ENCODE results near the gene SDK1.

Gene SDK1

GRCh38 chr7:4069268-4070095 is 768.4 kb downstream of the SDK1 start:
- no peak for DNase-seq

GRCh38 chr7:4070214-4070613 is 769.2 kb downstream of the SDK1 start:
- no peak for DNase-seq

DNA sequence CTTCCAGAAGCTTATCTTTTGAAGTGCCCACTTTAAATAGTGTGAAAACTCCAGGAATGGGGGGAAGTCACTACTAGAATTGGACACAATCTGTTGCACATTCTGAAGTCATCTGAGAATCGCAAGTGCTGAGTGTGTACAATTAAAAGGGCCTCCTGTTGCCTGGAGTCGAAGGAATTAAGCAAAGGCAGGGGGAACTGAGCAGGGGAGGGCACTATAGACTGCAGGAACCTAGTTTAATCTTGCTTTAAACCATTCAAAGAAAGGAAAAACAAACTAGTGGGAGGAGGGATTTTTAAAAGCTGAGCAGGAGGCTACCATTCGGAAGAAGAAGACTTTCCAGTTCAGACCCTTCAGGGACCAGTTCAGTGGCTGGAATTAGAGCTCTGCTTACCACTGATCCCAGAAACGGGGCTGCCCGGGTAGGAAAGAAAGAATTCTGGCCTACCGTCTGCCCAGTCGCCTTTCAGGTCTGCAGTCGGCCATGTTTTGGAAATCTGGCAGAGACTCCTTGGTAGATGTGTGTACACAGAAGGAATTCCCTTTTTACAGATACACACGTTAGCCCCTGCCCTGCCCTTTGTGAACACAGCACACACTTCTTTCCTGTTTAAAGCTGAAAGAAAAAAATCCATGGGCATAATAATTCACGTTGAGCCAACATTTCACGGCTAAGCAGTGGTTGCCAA is 770.5 kb downstream of the SDK1 start:
- no peak for DNase-seq

DNA sequence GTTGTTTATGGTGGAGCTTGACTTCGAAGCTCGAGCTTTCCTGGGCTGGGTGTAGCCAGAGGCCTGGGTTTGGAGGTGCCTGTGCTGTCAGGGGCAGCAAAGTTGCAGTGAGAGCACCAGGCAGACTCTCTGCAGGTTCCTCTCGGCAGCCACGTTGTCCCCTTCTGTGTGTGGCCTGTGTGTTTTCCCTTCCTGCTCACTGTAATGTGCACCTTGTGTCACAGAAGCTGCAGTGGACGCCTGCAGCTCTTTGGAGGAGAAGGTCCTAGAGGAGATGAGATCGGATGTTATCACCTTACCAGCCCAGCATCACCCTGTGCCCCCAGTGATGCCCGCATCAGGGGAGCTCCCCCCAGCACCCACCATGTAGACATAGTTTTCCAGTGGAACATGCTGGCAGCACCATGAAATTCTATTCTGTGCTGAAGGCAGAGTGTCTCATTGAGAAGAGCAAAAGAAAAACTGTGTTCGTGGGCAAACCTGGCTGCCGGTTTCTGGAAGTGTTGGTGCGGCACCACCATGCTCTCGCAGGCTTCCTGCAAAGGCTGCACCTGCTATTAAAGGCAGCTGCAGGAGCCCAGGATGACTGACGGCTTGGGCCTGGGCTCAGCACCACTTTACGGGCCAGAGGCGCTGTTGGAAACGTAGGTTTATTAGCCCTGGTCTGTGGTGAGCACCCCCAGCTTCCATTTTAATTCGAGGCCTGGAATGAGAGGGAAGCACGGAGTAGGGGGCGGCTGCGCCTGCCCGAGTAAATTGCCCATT is 771.3 kb downstream of the SDK1 start:
- DNase-seq: no peak

GRCh38 chr7:4073052-4073451 is 772.0 kb downstream of the SDK1 start:
- no peak for DNase-seq

DNA sequence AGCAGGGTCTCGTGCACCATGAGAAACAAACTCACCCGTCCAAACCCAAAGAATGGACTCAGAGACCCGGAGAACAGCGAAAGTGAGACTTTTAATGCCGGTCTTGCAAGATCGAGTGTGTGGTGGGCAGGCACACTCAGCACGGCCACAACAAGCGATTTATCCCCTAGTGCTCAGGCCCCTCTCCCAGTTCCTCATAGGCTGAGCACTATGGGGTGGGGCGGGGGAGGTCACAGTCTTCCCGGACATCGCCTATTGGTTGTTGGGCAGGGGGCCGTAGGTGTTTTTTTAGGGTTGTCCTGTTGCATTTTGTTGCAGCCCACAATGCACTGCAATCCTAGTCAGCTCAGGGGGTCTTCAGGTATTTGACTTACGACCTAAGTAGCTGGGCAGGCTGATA is 772.7 kb downstream of the SDK1 start:
- DNase-seq: no peak

DNA sequence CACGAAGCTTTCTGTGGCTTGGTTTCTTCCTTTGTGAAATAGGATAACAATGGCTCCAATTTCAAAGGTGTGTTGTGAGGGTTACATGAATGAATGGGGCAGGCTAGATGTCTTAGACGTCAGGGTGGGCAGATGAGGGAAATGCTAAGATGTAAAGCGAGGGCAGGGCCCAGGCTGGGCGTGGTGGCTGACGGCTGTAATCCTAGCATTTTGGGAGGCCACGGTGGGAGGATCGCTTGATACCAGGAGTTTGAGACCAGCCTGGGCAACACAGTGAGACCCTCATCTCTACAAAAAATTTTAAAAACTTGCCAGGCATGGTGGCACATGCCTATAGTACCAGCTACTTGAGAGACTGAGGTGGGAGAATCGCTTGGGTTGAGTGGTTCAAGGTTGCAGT is 773.4 kb downstream of the SDK1 start:
- DNase-seq: no peak

DNA sequence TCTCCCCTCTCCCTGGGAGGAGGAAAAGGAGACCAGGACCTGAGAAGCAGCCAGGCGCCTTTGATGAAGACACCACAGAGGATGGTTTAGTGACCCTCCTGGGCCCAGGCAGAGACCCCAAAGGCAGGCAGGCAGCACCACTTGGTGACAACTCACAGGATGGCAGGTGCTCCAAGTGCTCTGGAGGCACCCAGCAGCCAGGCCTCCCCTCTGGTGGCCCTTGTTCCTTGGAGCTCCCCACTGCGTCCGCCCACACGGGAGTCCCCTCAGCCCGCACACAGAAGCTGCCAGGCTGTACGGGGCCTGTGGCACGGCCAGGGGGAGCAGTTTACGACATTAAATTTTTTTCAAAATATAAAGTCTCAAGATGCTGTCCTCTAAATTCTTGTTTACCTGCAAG is 773.9 kb downstream of the SDK1 start:
- DNase-seq: no peak

- no peak for DNase-seq
Observed at GRCh38 chr7:4076701-4077294, 775.7 kb downstream of the SDK1 start.

DNA sequence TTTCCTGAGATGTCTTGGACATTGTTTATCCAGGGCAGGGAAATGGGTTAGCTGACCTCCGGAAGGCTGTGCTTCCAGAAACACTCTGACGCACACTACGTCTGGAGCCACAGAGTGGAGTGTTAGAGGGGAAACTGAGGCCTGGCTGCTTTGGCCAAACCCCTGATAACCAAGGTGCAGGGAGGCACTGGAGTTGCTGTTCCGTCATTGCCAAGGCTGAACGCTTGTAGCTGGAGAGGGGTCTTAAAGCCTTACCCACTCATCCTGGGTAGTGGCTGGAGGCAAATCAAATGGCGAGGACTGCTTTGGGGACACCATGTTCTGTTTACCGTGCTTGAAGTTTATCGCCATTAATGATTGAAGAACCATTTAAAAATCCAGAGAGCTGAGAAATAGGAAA is 776.9 kb downstream of the SDK1 start:
- DNase-seq: no peak

GRCh38 chr7:4078580-4078979 is 777.5 kb downstream of the SDK1 start:
- no peak for DNase-seq

DNA sequence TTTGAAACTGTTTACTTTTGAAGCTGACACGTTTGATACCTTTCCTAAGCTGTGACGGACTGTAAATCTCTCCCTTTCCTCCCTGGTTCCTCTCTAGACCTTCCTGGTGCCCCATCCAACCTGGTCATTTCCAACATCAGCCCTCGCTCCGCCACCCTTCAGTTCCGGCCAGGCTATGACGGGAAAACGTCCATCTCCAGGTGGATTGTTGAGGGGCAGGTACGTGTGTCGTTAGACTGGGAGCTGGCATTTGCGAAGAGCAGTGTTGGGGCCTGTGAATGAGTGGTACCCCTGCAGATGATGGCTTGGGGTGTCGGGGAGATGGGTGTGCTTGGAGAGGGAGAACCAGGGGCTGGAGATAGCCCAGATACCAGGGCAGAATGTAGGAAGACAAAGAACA is 778.3 kb downstream of the SDK1 start:
- no peak for DNase-seq

DNA sequence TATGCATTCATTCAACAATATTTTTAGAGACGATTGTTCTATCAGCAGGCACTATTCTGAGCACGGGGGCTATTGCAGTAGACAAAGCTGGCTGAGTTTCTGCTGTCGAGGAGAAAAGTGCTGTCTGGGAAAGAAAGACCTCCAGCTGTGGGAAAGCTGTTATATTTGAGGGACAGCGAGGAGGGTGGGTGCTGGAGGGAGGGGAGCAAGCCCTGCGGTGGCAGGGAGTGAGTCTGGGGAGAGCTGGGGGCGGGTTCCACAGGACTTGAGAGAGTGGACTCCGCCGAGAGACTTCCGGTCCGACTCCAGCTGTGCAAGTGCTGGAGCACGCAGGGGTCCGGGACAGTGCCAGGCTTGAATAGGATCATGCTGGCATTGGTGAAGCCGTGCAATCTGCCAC is 778.9 kb downstream of the SDK1 start:
- no peak for DNase-seq

DNA sequence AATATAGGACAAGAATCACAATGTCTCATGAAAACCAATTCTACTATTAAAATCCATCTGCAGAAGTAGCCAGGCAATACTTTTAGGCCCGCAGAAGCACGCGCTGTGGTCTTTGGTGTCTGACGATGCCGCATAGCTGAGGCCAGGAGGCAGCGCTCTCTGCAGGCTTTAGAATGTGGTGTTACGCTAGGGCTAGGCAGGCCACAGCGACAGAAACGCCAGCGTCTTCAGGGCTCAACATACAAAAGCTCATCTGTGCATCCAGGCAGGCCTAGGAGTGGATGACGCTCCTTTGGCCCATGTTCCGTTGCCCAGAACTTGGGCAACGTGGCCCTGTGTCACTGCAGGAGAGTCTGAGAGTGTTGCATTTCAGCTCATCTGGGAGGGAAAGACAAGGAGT is 779.9 kb downstream of the SDK1 start:
- DNase-seq: no peak

GRCh38 chr7:4083513-4083912 is 782.5 kb downstream of the SDK1 start:
- DNase-seq: no peak

DNA sequence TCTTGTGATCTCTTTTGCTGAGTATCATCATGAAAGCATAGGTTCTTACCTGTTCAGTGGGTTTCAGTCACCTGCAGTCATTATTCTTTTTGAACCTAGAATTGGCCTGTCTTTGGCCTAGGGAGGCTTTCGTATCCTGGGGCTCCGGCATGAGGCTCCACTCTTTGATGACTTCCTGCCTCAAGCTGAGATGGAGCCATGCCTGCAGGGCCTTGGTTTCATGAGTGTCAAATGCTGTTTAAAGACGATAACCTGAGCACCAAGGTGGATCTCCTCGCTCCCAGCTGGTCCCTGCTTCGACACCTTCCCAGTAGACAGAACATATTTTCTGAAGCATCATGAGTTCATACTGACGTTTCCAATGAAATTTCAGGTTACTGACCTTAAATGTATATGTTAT is 783.2 kb downstream of the SDK1 start:
- no peak for DNase-seq

DNA sequence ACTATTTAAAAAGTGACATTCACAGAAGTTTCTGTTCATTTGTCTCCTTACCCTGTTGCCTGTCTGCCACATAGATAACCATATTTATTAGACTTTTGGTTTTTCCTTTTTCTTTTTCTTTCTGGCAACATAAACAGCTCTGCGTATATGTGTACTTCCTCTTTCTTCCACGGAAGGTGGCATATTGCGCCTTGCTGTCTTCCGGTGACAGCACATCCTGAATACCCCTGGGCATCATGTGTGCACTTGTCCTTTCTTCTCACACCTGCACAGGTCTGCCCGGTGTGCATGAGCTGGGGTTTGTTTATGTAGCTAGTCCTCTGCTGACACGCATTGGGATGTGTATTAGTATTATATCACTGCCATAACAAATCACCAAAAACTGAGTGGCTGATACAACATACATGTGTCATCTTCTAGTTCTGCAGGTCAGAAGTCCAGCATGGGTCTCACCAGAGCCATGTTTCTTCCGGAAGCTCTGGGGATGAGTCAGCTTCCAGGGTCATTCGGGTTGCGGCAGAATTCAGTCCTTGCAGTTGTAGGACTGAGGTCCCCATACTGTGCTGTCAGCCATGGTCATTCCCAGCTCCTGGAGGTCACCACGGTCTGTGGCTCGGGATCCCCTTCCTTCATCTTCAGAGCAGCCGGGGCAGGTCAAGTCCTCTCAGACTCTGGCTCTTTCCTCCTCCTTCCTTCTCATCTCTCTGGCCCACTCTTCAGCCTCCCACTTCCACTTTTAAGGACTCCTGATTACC is 785.1 kb downstream of the SDK1 start:
- no peak for DNase-seq

GRCh38 chr7:4086723-4087122 is 785.7 kb downstream of the SDK1 start:
- no peak for DNase-seq

DNA sequence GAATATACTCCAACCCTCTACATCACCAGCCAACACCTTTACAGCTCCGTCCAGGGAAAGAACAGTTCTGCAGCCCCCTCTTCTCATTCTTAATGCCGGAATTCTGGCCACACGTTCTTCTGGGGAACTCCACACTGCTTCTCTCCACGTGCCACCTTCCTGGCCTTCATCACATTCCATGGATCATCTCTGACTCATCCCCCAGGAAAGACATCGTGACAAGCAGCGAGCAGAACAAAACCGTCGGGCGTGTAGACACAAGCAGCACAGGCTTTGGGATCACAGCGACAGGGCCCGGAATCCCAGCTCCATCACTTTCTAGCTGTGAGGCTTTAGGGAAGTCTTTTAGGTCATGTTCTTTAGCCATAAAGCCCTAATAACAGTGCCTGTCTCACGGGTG is 790.7 kb downstream of the SDK1 start:
- DNase-seq: no peak

- DNase-seq: no peak
Observed at GRCh38 chr7:4093035-4093434, 792.0 kb downstream of the SDK1 start.

DNA sequence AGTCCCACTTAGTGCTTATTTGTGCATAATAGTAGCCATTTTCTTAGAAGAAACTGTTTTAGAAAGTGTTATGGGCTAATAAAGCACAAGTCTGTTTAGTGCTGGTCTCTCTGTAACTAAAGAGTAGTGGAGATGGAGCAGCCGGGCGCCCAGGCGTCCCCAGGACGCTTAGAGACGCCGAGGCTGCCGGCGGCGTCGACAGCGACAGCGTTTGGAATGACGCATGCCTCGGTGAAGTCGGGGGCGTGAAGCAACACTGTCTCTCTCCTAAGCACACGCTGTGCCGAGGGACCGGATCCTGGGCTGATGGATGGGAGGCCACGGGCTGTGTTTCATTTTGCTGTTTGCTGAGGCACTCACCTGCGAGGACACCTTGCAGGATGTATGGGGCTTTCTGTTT is 792.4 kb downstream of the SDK1 start:
- DNase-seq: no peak

Measured in hypothalamus (tissue), 51 donors.